KMS-11 (cell line): ENCODE results near the gene GBGT1.

Experiments
- H2AFZ ChIP-seq: fragments of 200-600 bp; sonication (generic); 2 replicates; pipeline ENCODE4 v1.6.1; 2016; ENCODE audit warnings: antibody characterized with exemption, mixed run types, low read depth
- H3K27ac ChIP-seq: fragments of 200-600 bp; sonication (generic); 2 replicates; pipeline ENCODE4 v1.6.1; 2016; ENCODE audit warnings: mild to moderate bottlenecking, mixed run types
- H3K27me3 ChIP-seq: fragments of 200-600 bp; sonication (generic); 2 replicates; pipeline ENCODE4 v1.6.1; 2017; ENCODE audit warnings: mild to moderate bottlenecking, low read depth, mixed run types, moderate library complexity; ENCODE audit not compliant: insufficient read depth
- H3K36me3 ChIP-seq: fragments of 200-600 bp; sonication (generic); 2 replicates; pipeline ENCODE4 v1.6.1; 2017; ENCODE audit warnings: mild to moderate bottlenecking, mixed run types; ENCODE audit not compliant: insufficient read depth
- H3K4me1 ChIP-seq: fragments of 200-600 bp; sonication (generic); 2 replicates; pipeline ENCODE4 v1.6.1; 2016; ENCODE audit warnings: mild to moderate bottlenecking, low read depth, mixed run types; ENCODE audit not compliant: poor library complexity, severe bottlenecking
- H3K4me2 ChIP-seq: fragments of 200-600 bp; sonication (generic); 2 replicates; pipeline ENCODE4 v1.7.0; 2016; ENCODE audit warnings: mild to moderate bottlenecking, mixed run types
- H3K4me3 ChIP-seq: fragments of 200-600 bp; sonication (generic); IDR thresholded peaks from 2 replicates; pipeline ENCODE4 v1.6.1; 2017; ENCODE audit warnings: low read depth, low read length, mixed read lengths; ENCODE audit not compliant: insufficient read depth
- H3K79me2 ChIP-seq: fragments of 200-600 bp; sonication (generic); 2 replicates; pipeline ENCODE4 v1.6.1; 2016; ENCODE audit warnings: low read depth, mixed run types; ENCODE audit not compliant: insufficient read depth
- H3K9ac ChIP-seq: fragments of 200-600 bp; sonication (generic); 2 replicates; pipeline ENCODE4 v1.6.1; 2016; ENCODE audit warnings: mild to moderate bottlenecking, mixed run types
- H4K20me1 ChIP-seq: fragments of 200-600 bp; sonication (generic); 2 replicates; pipeline ENCODE4 v1.6.1; 2016; ENCODE audit warnings: mild to moderate bottlenecking, mixed run types; ENCODE audit not compliant: insufficient read depth
- CTCF ChIP-seq: fragments of 200-600 bp; sonication (generic); conservative IDR thresholded peaks from 2 replicates; pipeline ENCODE4 v1.6.1; 2017; ENCODE audit warnings: low read depth, mild to moderate bottlenecking, antibody characterized with exemption, low read length, moderate library complexity, mixed read lengths

GBGT1 gene

GRCh38 chr9:133204993-133205336 is 41.3 kb upstream of the GBGT1 start:
- H3K4me3 ChIP-seq: no peak overlapping the region
- H4K20me1 ChIP-seq: no peaks in the 10 kb centered on the region
- no peak overlapping the region for H3K4me2 ChIP-seq
- TF ChIP-seq CTCF: no peak
- H3K27me3 ChIP-seq: peaks cover 75% of the 10 kb centered on the region
- H3K4me1 ChIP-seq: no peaks in the 10 kb centered on the region
- H3K27ac ChIP-seq: no peak overlapping the region
- H3K79me2 ChIP-seq: no peaks in the 10 kb centered on the region
- no peak overlapping the region for H3K9ac ChIP-seq
- H2AFZ ChIP-seq: no peak overlapping the region
- no peaks in the 10 kb centered on the region for H3K36me3 ChIP-seq

DNA sequence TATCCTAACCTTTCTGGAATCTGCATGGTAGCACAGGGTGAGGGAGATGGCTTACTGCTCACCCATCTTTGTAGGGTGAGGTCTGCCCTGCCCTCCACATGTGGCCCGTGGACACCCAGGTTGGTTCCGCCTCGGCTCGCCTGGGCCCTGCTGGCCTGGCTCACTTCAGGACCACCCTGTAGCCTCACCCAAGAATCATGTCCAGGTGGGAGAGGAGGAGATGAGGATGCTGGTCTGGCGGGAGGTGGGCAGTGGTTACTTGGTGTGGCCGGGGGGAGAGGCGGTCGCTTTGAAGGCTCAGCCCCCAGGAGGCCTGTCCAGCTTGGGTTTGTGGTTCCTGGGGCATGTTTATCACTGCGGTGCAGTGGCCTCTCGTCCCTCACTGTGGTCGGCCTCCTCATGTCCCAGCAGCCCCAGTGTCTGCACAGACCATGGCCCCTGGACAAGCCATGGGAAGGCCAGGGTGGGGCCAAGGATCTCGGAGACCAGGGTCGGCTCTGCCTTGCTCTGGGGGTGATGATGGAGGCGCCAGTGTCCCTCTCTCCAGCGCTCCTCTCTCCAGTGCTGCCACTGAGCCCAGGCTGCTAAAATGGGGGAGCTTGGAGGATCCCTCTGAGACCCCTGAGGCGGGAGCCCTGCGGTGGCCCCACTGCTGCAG is 40.8 kb upstream of the GBGT1 start:
- Histone ChIP-seq H3K4me2 (no peak overlapping the region), H3K27me3 (peaks cover 72% of the 10 kb centered on the region), H4K20me1 (no peaks in the 10 kb centered on the region), H3K4me3 (no peak overlapping the region), H3K79me2 (no peaks in the 10 kb centered on the region), H2AFZ (no peak overlapping the region), H3K27ac (no peak overlapping the region), H3K9ac (no peak overlapping the region), H3K36me3 (no peaks in the 10 kb centered on the region), H3K4me1 (no peaks in the 10 kb centered on the region)
- no peak for TF ChIP-seq CTCF

DNA sequence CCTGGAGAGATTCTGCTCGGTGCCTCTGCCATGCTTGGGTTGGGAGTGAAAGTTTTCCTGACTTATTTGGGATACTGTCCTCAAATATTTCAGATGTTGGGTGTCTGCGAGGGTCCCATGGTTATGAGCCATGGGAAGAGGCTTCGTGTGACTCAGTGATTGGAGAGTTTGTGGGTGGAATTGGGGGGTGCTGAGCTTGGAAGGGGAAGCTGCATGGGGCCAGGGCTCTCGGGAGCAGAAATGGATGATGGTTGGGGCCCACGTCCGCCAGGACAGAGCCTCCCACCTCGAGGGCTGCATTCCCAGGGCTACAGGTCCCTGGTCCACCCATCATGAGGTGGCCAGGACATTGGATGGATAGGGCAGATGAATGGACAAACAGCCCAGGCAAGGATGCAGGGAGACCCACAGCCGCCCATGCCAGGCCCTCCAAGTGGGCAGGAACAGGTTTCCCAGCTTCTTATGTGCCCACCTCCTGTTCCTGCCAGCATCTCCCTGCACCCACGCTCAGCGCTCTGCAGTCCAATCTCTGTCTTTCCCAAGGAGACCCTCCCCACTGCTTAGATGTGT is 39.9 kb upstream of the GBGT1 start:
- Histone ChIP-seq H3K4me2 (no peak overlapping the region), H3K27me3 (peaks cover 72% of the 10 kb centered on the region), H3K79me2 (no peaks in the 10 kb centered on the region), H3K27ac (no peak overlapping the region), H2AFZ (no peak overlapping the region), H3K4me3 (no peak overlapping the region), H4K20me1 (no peaks in the 10 kb centered on the region), H3K36me3 (no peaks in the 10 kb centered on the region), H3K9ac (no peak overlapping the region), H3K4me1 (no peaks in the 10 kb centered on the region)
- no peak for TF ChIP-seq CTCF

DNA sequence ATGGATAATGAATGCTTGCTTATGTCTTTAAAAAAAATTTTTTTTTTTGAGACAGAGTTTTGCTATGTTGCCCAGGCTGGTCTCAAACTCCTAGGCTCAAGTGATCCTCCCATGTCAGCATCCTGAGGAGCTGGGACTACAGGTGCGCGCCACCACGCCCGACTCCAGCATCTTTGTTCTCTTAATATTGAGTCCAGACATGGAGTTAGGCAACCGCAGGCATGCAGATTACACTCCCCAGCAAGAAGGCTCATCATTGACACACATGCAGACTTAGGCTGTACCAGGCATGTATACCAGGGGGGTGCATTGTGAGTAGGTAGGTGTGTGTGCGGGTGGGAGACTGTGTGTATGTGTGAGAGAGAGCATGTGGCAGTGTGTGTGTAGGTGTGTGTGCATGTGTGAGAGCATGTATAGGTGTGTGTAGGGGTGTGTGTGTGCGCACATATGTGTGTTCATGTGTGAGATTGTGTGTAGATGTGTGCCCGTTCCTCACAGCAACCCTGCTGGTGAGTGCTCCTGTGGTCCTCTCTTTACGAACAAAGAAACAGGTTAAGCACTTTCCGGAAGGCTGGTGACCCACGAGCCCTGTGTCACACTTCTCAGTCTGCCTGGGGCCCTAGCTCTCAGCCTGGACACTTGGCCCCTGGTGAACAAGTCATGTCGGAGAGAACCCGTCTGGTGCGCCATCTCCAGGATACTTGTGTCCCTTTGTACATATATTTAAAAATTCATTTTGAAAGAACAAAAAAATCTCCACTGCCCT is 39.2 kb upstream of the GBGT1 start:
- TF ChIP-seq CTCF: no peak
- H3K4me1 ChIP-seq: no peaks in the 10 kb centered on the region
- H3K4me3 ChIP-seq: no peak overlapping the region
- no peaks in the 10 kb centered on the region for H4K20me1 ChIP-seq
- H3K9ac ChIP-seq: no peak overlapping the region
- no peaks in the 10 kb centered on the region for H3K79me2 ChIP-seq
- no peaks in the 10 kb centered on the region for H3K36me3 ChIP-seq
- H3K27me3 ChIP-seq: peaks cover 73% of the 10 kb centered on the region
- H3K4me2 ChIP-seq: no peak overlapping the region
- H3K27ac ChIP-seq: no peak overlapping the region
- H2AFZ ChIP-seq: no peak overlapping the region
